NCI-H2171 (cell line): ENCODE measurements around the gene MSI2.

Source experiments
- DNase-seq: peaks from one replicate; lab custom pipeline; 2025; lab: John Stamatoyannopoulos, UW

MSI2 gene

GRCh38 chr17:57556977-57557376 lies 300.7 kb downstream of the MSI2 start:
- DNase-seq, result peak; percentile 55

- no peak for DNase-seq
Observed at GRCh38 chr17:57557416-57557815, 301.1 kb downstream of the MSI2 start.

- no peak for DNase-seq
Observed at GRCh38 chr17:57557834-57558681, 301.7 kb downstream of the MSI2 start.

- no peak for DNase-seq
Observed at GRCh38 chr17:57559226-57559625, 302.9 kb downstream of the MSI2 start.

GRCh38 chr17:57559634-57560318 lies 303.5 kb downstream of the MSI2 start:
- no peak for DNase-seq

GRCh38 chr17:57560319-57560705 lies 304.0 kb downstream of the MSI2 start:
- DNase-seq, result no peak

- DNase-seq, result no peak
Observed at GRCh38 chr17:57561072-57561861, 304.9 kb downstream of the MSI2 start.

GRCh38 chr17:57562184-57562698 lies 305.9 kb downstream of the MSI2 start:
- no peak for DNase-seq

GRCh38 chr17:57563958-57564357 lies 307.6 kb downstream of the MSI2 start:
- peak; percentile 57 for DNase-seq

GRCh38 chr17:57565176-57565575 lies 308.9 kb downstream of the MSI2 start:
- no peak for DNase-seq

GRCh38 chr17:57566721-57567120 lies 310.4 kb downstream of the MSI2 start:
- DNase-seq, result no peak

GRCh38 chr17:57567251-57567650 lies 310.9 kb downstream of the MSI2 start:
- peak; percentile 74 for DNase-seq

- DNase-seq, result no peak
Observed at GRCh38 chr17:57568340-57568739, 312.0 kb downstream of the MSI2 start.

- DNase-seq, result no peak
Observed at GRCh38 chr17:57569021-57569420, 312.7 kb downstream of the MSI2 start.

- DNase-seq, result no peak
Observed at GRCh38 chr17:57569853-57570252, 313.5 kb downstream of the MSI2 start.

GRCh38 chr17:57570724-57571344 lies 314.5 kb downstream of the MSI2 start:
- DNase-seq, result no peak

- DNase-seq, result no peak
Observed at GRCh38 chr17:57572062-57572461, 315.7 kb downstream of the MSI2 start.

- DNase-seq, result no peak
Observed at GRCh38 chr17:57572600-57572999, 316.3 kb downstream of the MSI2 start.

- no peak for DNase-seq
Observed at GRCh38 chr17:57574040-57574513, 317.8 kb downstream of the MSI2 start.

GRCh38 chr17:57576744-57577143 lies 320.4 kb downstream of the MSI2 start:
- no peak for DNase-seq

- peak; percentile 47 for DNase-seq
Observed at GRCh38 chr17:57577751-57578607, 321.7 kb downstream of the MSI2 start.
